Measurements from ENCODE around the gene RIC3.
A peak's percentile ranks its signal among the peaks of the same experiment; 100 is the strongest.

The RIC3 gene

DNA sequence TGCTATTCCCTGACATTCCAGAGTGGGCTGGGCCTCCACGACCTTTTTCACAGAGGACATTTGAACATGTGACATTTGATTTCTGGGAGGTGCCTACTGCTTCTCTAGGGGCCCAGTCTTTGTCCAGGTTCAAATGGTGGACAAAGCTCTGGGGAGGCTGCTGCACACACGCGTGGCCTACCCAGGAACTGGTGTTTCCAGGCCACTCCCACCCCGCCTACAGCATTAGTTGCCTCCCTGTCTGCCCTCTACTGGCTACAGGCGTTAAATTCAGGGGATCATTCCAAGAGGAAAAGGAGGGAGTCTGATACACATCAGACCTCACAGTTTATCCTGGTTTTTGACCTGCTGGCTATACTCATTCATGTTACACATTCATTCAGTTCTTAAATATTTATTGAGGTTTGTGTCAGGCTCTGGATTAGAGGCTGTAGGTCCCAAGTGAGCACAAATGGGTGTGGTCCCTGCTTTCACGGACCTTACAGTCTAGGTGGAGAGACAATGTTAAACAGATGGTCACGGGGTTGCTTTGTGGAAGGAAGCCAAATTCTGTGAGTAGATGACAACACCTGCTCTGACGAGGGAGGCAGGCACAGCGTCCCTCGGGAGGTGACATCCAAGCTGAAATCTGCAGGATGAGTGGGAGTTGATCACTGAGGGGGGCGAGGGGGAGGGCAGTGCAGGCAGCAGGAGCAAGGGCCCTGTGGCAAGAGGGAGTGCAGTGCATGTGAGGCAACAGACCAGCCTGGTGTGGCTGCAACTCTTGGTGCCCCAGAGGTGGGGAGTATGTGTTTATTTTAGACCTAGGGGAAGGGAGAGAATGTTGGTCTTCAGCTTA, 76.0 kb downstream of the RIC3 start:
- no peaks in the 10 kb centered on the region for H3K9me3 Mint-ChIP-seq
- H3K27ac Mint-ChIP-seq: no peak overlapping the region
- peaks cover 2% of the 10 kb centered on the region for H3K27me3 Mint-ChIP-seq
- H3K36me3 Mint-ChIP-seq (ENCODE audit: low read depth): no peaks in the 10 kb centered on the region
- peaks cover 4% of the 10 kb centered on the region for H3K4me1 Mint-ChIP-seq (ENCODE audit: low read depth)
- DNase-seq: peak; percentile 45
- H3K4me3 Mint-ChIP-seq: no peak overlapping the region

DNA sequence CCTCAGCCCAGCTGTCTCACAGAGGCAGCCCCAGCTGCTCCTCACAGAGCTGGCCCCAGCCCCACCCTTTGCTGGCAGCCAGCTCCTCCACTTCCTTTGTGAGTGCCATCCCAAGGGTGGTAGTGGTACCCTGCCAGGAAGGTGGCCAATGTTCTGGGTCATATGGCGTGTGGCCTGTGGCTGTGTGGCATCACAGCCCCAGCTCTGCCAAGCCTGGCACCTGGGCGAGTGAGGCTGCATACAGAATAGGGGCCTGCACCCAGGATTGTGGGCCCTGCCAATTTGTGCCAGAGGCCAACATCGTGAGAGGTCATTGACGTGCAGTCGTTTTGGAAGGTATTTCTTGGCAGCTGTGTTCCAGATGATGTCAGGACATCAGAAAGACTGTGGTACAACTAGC, 77.1 kb downstream of the RIC3 start:
- H3K27me3 Mint-ChIP-seq: peaks cover 7% of the 10 kb centered on the region
- H3K36me3 Mint-ChIP-seq (ENCODE audit: low read depth): no peaks in the 10 kb centered on the region
- H3K9me3 Mint-ChIP-seq: no peaks in the 10 kb centered on the region
- no peak overlapping the region for H3K27ac Mint-ChIP-seq
- H3K4me1 Mint-ChIP-seq (ENCODE audit: low read depth): peaks cover 4% of the 10 kb centered on the region
- DNase-seq: no peak
- H3K4me3 Mint-ChIP-seq: no peak overlapping the region

DNA sequence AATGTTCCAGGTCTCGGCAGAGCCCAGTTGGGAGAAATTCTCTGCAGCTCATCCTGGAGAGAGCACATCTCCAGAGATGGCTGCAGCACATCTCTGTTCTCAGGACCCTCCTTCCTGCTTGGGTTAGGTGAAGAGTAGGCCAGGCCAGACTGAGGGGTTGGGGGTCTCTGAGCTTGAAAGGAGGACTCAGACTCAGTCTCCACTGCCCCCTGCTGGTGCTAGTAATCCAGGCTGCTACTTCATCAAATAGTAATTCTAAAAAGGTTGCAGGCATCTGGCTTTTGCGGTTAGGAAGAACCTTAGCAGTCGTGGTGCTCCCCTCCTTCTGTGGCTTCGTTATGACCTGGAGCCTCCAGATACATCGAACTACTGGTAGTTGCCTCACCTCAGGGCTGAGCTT, 78.1 kb downstream of the RIC3 start:
- Mint-ChIP-seq H3K36me3 (ENCODE audit: low read depth) (no peaks in the 10 kb centered on the region), H3K27ac (no peak overlapping the region), H3K4me3 (no peak overlapping the region), H3K27me3 (peaks cover 17% of the 10 kb centered on the region), H3K4me1 (ENCODE audit: low read depth) (peaks cover 4% of the 10 kb centered on the region), H3K9me3 (no peaks in the 10 kb centered on the region)
- no peak for DNase-seq

DNA sequence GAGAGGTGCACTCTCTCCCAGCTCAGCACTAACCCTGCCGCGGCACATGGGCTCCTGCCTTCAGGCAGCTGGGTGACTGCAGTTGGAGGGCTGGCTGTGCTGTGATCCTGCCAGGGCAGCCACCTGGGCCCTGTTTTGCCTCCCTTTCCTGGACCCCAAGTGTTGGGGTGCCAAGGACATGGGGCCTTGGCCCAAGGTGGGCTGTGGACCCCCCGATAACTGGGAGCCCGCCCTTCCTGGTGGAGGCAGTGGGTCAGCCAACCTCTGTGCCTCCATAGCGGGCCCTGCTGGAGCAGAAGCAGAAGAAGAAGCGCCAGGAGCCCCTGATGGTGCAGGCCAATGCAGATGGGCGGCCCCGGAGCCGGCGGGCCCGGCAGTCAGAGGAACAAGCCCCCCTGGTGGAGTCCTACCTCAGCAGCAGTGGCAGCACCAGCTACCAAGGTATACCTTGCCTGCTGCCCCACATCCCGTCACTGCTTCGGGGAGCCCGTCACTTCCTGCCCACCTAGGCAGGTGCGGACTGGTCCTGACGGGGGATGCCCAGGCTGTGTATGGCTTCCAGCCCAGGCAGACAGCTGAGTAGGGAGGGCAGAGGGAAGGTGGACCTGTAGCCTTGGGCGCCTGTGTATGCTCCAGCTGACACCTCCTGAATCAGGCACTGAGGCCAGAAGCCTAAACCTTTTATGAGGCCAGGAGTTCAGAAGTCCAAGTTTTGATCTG, 78.9 kb downstream of the RIC3 start:
- Mint-ChIP-seq H3K4me3 (no peak overlapping the region), H3K36me3 (ENCODE audit: low read depth) (no peaks in the 10 kb centered on the region), H3K27ac (no peak overlapping the region), H3K27me3 (peaks cover 21% of the 10 kb centered on the region), H3K4me1 (ENCODE audit: low read depth) (peaks cover 4% of the 10 kb centered on the region), H3K9me3 (no peaks in the 10 kb centered on the region)
- DNase-seq: no peak

DNA sequence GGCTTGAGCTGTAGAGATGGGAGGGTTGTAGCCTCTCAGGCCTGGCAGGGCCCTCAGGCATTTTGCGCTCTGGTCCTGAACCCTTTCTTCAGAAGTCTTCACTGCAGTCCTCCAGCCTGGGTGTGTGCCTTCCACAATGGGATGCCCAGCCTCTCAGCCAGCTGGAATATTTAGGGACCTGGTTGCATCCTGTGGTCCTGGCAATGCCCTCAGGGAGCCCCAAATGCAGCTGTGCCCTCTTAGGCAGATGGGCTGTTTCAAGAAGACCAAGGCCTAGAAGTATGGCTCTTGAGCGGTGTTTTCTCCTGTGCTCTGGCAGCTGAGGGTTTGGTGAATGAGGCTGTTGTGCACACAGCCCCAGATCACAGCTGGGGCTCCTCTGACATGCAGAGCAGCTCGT, 81.1 kb downstream of the RIC3 start:
- Mint-ChIP-seq H3K4me1 (ENCODE audit: low read depth) (peaks cover 3% of the 10 kb centered on the region), H3K27ac (no peak overlapping the region), H3K27me3 (peaks cover 43% of the 10 kb centered on the region), H3K4me3 (no peak overlapping the region), H3K36me3 (ENCODE audit: low read depth) (no peaks in the 10 kb centered on the region), H3K9me3 (no peaks in the 10 kb centered on the region)
- no peak for DNase-seq

DNA sequence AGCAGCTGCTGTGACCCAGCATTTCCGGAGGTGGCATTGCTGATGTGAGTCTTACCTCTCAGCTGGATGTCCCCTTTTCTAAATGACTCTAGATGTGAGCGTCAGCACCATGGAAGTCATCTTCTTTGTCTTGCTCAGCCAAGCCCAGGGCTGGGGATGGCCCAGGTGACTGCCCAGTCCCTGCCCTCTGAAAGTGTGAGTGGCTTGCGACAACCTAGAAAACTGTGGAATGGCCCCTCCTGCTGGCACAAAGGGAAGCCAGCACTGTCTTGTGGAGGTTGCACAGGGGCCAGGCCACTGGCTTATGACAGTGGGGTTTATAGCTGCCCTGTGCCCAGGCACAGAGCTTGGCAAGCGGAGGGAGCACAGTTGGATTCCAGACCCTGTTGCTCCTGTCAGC, 81.6 kb downstream of the RIC3 start:
- peaks cover 49% of the 10 kb centered on the region for H3K27me3 Mint-ChIP-seq
- H3K27ac Mint-ChIP-seq: no peak overlapping the region
- no peaks in the 10 kb centered on the region for H3K36me3 Mint-ChIP-seq (ENCODE audit: low read depth)
- no peaks in the 10 kb centered on the region for H3K4me1 Mint-ChIP-seq (ENCODE audit: low read depth)
- DNase-seq: no peak
- H3K9me3 Mint-ChIP-seq: no peaks in the 10 kb centered on the region
- H3K4me3 Mint-ChIP-seq: no peak overlapping the region

DNA sequence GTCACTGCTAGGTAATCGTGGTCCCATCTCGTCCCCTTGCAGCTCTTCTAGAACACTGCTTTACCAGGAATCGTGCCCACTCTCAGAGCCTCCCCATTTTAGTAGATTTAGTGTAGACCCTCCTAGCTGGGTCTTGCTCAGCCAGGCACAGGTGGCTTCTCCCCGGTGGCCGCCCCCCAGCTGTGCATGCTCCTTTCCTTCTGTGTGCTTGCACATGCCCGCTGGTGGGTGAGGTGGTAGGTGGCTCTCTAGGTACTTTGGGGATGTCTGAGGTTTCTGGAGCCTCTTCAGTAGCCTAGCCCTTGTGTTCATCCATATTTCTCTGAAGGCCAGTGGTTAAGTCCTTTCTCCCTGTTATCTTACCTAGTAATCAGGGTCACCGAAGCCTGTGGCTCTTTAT, 82.3 kb downstream of the RIC3 start:
- Mint-ChIP-seq H3K27ac (no peak overlapping the region), H3K27me3 (peaks cover 55% of the 10 kb centered on the region), H3K4me3 (no peak overlapping the region), H3K4me1 (ENCODE audit: low read depth) (peaks cover 4% of the 10 kb centered on the region), H3K36me3 (ENCODE audit: low read depth) (no peaks in the 10 kb centered on the region), H3K9me3 (no peaks in the 10 kb centered on the region)
- no peak for DNase-seq

DNA sequence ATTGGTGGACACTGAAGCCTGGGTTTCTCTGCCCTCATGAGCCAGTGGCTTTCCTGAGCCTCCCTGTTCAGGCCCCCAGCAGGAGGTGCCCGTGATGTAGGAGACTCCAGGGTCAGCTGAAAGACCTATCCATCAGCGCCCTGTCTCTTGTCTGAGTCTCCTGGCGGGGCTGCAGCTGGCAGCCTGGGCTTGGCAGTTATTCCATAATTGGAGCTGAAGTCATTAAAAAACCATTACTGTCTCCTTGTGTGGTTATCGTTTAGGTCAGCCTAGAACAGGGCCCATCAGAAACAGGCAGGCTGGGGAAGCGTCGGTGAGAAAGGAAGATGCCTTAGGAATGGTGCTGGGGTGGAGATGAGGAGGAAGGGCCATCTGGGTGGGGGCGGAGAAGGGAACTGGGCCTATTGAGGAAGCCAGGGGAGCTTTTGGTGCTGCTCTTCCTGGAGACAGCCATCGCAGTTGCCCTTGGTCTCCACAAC, 82.8 kb downstream of the RIC3 start:
- H3K4me3 Mint-ChIP-seq: no peak overlapping the region
- H3K9me3 Mint-ChIP-seq: no peaks in the 10 kb centered on the region
- H3K27ac Mint-ChIP-seq: no peak overlapping the region
- DNase-seq: no peak
- peaks cover 4% of the 10 kb centered on the region for H3K4me1 Mint-ChIP-seq (ENCODE audit: low read depth)
- H3K27me3 Mint-ChIP-seq: peaks cover 56% of the 10 kb centered on the region
- H3K36me3 Mint-ChIP-seq (ENCODE audit: low read depth): no peaks in the 10 kb centered on the region

DNA sequence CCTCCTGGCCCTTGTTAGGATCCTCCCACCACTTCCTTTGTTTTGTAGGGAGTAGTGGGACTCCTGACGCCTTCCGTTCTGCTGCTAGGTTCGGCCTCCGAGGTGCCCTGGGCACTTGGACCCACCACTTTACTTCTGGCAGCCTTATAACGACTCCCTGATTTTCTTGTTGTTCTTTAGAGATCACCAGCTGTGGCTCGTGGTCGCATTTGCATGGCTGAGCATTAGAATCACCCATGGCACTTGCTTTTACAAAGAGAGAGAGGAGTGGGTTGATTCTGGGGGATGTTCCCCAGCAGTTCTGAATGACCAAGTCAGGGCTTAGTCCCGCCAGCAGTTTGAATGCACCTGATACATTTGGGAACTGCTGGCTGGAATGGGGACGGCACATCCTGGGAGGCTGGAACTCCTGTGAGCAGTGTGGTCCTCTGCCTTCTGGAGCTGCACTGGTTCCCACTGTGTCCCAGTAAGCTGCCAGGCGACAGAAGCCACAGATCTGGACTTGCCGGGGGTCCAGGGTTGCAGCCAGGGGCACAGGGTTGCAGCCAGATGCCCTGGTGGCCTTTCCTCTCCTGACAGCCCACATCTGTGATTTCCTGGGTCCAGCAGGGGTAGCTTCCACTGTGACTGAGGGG, 83.7 kb downstream of the RIC3 start:
- no peaks in the 10 kb centered on the region for H3K36me3 Mint-ChIP-seq (ENCODE audit: low read depth)
- peaks cover 63% of the 10 kb centered on the region for H3K27me3 Mint-ChIP-seq
- H3K27ac Mint-ChIP-seq: no peak overlapping the region
- DNase-seq: no peak
- no peaks in the 10 kb centered on the region for H3K9me3 Mint-ChIP-seq
- peaks cover 4% of the 10 kb centered on the region for H3K4me1 Mint-ChIP-seq (ENCODE audit: low read depth)
- H3K4me3 Mint-ChIP-seq: no peak overlapping the region

DNA sequence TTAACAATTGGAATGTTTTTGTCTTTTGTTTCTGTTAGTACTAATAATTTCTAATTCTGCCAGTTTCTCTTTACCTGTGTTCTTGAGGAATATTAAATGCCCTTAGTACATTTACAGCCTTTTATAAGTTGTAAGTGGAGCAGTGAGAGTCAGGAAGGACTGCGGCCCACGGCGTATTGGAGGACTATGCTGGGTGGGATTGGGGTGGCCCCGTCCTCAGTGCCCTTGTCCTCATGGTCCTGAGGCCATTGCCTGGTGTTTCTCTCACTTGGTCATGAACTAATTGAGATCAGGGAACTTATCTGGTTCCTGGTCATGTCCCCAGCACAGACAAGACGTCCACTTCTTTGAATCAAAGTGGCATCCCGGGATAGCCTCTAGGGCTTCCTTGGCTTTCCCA, 84.5 kb downstream of the RIC3 start:
- Mint-ChIP-seq H3K27me3 (peaks cover 71% of the 10 kb centered on the region), H3K4me1 (ENCODE audit: low read depth) (peaks cover 4% of the 10 kb centered on the region), H3K4me3 (no peak overlapping the region), H3K36me3 (ENCODE audit: low read depth) (no peaks in the 10 kb centered on the region), H3K27ac (no peak overlapping the region), H3K9me3 (no peaks in the 10 kb centered on the region)
- no peak for DNase-seq

DNA sequence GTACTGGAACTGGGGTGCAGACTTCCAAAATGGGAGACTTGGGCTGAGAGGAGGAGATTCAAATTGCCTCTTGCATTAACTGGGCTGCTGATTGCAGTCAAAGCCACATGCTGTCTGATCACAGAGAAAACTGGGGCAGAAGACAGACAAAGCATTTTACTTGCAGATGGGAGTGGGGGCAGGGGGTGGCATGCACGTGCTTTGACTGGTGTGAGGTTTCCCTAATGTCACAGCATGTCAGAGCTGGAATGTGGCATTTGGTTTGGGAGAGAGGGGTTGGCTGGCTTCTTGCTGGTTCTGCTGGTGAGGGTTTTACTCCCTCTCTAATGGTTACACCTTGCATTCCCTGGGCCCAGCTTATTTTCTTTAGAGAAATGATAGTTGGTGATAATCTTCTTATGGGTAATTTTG, 84.9 kb downstream of the RIC3 start:
- Mint-ChIP-seq H3K9me3 (no peaks in the 10 kb centered on the region), H3K36me3 (ENCODE audit: low read depth) (no peaks in the 10 kb centered on the region), H3K4me3 (no peak overlapping the region), H3K4me1 (ENCODE audit: low read depth) (peaks cover 4% of the 10 kb centered on the region), H3K27me3 (peaks cover 73% of the 10 kb centered on the region), H3K27ac (no peak overlapping the region)
- no peak for DNase-seq

DNA sequence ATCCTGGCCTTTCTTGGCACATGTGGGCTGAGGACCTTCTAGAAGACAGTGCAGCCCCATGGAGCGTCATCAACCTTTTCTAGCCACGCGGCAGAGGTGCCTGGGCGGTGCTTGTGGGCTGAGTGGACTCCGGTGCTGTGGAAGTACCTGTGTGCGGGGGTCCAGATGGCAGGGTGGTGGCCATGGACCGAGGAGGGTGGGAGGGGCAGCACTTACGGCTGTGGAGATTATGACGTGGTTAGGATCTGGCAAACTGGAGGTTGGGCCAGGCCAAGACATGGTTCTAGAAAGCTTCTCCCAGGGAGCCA, 85.8 kb downstream of the RIC3 start:
- H3K27me3 Mint-ChIP-seq: peaks cover 79% of the 10 kb centered on the region

DNA sequence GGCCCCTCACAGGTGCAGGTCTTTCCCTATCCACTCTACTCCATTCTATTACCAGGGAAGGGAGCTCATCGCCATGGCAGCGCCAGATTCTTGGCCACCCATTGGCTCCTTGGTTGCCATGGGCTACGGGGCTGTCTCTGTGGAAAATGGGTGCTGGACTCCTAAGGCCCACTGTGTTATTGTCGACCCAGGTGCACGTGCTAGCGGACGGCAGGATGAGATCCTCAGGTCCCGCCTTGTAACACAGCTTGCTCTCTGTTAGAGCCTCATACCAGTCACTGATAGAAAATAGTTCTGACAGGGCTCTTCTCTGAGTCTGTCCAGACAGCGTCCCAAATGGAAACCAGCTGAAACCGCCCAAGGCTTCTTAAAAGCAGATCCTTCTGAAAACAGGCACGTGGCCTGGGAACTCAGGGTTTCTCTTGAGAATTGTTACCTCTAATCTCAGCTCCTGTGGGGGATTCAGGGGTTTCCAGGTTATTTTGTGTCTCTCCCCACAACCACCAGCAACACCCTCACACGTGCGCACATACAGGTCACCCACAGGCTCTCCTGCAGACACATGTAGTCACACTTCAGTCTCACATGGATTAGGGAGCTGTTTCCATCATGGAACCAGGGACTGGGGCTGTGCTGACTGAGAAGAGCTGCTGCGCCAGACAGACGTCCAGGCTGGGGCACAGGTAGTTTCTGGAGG, 86.3 kb downstream of the RIC3 start:
- Mint-ChIP-seq H3K27me3 (peaks cover 74% of the 10 kb centered on the region), H3K36me3 (ENCODE audit: low read depth) (no peaks in the 10 kb centered on the region), H3K4me1 (ENCODE audit: low read depth) (peaks cover 4% of the 10 kb centered on the region), H3K27ac (no peak overlapping the region), H3K9me3 (no peaks in the 10 kb centered on the region), H3K4me3 (no peak overlapping the region)
- no peak for DNase-seq

More for the DNA sequence above, 85.8 kb downstream of the RIC3 start:
- Mint-ChIP-seq H3K36me3 (ENCODE audit: low read depth) (no peaks in the 10 kb centered on the region), H3K27ac (no peak overlapping the region), H3K4me3 (no peak overlapping the region), H3K4me1 (ENCODE audit: low read depth) (peaks cover 4% of the 10 kb centered on the region), H3K9me3 (no peaks in the 10 kb centered on the region)
- DNase-seq: no peak

DNA sequence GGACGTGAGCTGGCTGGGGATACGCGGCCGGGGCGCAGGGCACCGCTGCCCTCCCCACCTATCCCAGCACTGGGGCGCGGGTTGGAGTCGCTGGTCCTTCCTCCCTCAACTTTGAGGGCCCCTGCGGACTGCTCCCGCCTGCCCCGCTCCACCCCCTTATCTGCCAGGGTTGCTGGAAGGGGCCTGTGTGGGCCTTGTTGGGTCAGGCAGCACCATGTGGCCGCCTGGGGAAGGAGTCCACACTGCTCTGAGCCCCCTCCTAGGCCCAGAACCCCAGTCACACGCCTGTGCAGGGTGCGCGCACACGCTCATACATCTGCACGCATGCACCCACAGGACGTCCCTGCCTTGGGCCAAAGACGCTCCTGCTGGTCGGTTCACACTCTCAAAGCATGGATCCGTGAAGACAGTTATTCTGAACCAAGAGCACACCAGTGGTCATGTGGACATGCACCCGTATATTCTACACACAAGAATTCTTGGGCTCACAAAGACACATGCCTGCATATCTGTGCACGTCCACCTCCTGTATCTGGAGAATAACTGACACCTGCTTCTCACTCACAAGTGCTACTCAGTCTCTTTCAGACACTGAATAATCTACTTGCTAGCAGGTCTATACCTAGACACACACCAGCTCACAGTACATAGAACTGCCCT, 87.1 kb downstream of the RIC3 start:
- H3K4me1 Mint-ChIP-seq (ENCODE audit: low read depth): peaks cover 4% of the 10 kb centered on the region
- no peaks in the 10 kb centered on the region for H3K9me3 Mint-ChIP-seq
- no peaks in the 10 kb centered on the region for H3K36me3 Mint-ChIP-seq (ENCODE audit: low read depth)
- no peak overlapping the region for H3K27ac Mint-ChIP-seq
- peaks cover 72% of the 10 kb centered on the region for H3K27me3 Mint-ChIP-seq
- H3K4me3 Mint-ChIP-seq: peak overlapping the region; percentile 47
- DNase-seq: no peak
